ENCODE data around the gene MGLL. TPM values are rescaled to one million over a fixed set of nuclear protein-coding genes. Genes with fewer than 3 reads are reported as not detected.

Gene MGLL
- total and polyA plus RNA-seq, 8 donors: 8.6 to 318 (median 16.0) TPM

DNA sequence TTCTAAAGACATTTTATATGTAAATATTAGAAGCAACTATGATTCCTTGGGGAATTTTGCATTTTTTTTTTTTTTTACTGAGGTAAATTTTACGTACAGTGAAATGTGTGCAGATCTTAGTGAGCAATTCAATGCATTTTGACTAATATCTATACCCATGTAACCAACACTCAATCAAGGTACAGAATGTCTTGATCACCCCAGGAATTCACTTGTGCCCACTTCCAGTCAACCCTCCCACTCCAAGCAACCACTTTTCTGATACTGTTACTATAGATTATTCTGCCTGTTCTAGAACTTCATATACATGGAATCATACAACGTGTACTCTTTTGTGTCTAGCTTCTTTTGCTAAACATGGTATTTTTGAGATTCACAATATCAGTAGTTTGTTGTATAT lies 45.1 kb upstream of the MGLL start:
- no peak overlapping the region for H3K27ac ChIP-seq
- no peaks in the 10 kb centered on the region for H3K36me3 ChIP-seq
- intact Hi-C loops (cut with DNase I): no loop called here
- no peak for ATAC-seq
- no peaks in the 10 kb centered on the region for H3K27me3 ChIP-seq
- no peak for DNase-seq
- H3K4me1 ChIP-seq: no peaks in the 10 kb centered on the region
- no peak overlapping the region for H3K4me3 ChIP-seq
- TF ChIP-seq, protein P1, sequence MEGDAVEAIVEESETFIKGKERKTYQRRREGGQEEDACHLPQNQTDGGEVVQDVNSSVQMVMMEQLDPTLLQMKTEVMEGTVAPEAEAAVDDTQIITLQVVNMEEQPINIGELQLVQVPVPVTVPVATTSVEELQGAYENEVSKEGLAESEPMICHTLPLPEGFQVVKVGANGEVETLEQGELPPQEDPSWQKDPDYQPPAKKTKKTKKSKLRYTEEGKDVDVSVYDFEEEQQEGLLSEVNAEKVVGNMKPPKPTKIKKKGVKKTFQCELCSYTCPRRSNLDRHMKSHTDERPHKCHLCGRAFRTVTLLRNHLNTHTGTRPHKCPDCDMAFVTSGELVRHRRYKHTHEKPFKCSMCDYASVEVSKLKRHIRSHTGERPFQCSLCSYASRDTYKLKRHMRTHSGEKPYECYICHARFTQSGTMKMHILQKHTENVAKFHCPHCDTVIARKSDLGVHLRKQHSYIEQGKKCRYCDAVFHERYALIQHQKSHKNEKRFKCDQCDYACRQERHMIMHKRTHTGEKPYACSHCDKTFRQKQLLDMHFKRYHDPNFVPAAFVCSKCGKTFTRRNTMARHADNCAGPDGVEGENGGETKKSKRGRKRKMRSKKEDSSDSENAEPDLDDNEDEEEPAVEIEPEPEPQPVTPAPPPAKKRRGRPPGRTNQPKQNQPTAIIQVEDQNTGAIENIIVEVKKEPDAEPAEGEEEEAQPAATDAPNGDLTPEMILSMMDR (IDR thresholded peaks at IDR 0.05): no peak
- no peaks in the 10 kb centered on the region for H3K9me3 ChIP-seq

DNA sequence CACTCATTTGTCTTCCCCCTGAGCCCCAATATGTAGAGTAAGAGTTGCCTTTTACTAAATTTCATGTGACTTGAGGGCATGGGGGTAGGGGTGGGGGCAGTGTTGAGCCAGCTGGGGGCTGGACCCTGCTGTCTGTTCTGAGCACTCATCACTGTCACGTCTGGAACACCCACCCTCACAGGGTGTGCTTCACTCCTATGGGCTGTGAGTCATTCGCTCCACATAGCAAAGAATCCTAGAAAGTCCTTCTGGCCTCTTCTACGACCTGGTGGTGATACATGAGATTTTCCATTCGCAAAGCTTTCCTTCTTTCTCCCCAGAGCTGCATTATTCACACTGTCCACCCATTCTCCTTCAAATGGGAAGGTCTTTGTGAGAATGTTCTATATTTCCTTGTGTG lies 43.6 kb upstream of the MGLL start:
- Histone ChIP-seq H3K9me3 (no peaks in the 10 kb centered on the region), H3K4me1 (no peaks in the 10 kb centered on the region), H3K27me3 (no peaks in the 10 kb centered on the region), H3K36me3 (no peaks in the 10 kb centered on the region), H3K4me3 (no peak overlapping the region), H3K27ac (no peak overlapping the region)
- ATAC-seq (peak; percentile 62), DNase-seq (no peak)
- intact Hi-C loops (cut with DNase I): no loop called here
- TF ChIP-seq, protein P1 (IDR thresholded peaks at IDR 0.05): no peak

DNA sequence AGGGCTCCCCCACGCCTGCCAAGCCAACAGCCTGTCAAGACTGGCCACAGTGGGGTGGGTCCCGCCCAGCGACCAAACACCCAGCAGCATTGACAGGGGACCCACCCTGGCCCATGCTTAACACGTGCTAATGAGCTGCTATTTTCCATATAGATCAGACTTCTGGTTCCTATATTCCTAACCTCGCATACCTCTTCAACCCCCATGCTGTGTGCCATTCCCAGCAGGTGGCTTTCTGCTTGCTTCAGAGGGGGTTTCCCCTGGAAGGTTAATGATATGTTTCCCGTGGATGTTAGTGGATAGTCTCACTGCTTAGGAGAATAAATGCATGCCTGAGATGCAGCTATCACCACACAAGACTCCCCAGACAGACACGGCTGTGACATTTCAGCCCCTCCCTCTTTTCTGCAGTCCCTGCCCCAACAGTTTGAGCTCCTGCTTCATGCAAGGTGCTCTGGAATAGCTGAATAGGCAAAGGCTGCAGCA lies 37.9 kb upstream of the MGLL start:
- Histone ChIP-seq H3K9me3 (no peaks in the 10 kb centered on the region), H3K27me3 (no peaks in the 10 kb centered on the region), H3K27ac (no peak overlapping the region), H3K36me3 (no peaks in the 10 kb centered on the region), H3K4me1 (no peaks in the 10 kb centered on the region), H3K4me3 (no peak overlapping the region)
- intact Hi-C loops (cut with DNase I): no loop called here
- no peak for DNase-seq
- no peak for ATAC-seq
- TF ChIP-seq, protein P1 (IDR thresholded peaks at IDR 0.05): no peak

DNA sequence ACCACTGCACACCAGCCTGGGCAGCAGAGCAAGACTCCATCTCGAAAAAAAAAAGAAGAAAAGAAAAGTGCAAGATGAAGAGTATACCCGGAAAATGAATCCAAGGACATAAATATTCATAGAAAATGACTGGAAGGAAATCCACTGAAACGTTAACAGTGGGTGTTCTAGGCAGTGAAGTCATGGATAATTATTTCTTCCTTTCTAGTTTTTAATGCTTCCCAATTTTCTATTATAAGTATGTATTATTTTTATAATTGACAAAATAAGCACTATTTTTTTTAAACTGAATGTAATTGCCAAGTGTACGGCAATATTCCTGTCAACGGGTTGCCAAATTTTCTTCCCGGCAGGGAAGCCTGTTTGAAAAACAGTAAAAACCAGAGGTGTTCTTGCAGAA lies 37.4 kb upstream of the MGLL start:
- Histone ChIP-seq H3K27ac (no peak overlapping the region), H3K4me3 (no peak overlapping the region), H3K27me3 (no peaks in the 10 kb centered on the region), H3K4me1 (no peaks in the 10 kb centered on the region), H3K36me3 (no peaks in the 10 kb centered on the region), H3K9me3 (no peaks in the 10 kb centered on the region)
- TF ChIP-seq, protein P1 (IDR thresholded peaks at IDR 0.05): no peak
- intact Hi-C loops (cut with DNase I): no loop called here
- no peak for ATAC-seq
- DNase-seq: no peak

DNA sequence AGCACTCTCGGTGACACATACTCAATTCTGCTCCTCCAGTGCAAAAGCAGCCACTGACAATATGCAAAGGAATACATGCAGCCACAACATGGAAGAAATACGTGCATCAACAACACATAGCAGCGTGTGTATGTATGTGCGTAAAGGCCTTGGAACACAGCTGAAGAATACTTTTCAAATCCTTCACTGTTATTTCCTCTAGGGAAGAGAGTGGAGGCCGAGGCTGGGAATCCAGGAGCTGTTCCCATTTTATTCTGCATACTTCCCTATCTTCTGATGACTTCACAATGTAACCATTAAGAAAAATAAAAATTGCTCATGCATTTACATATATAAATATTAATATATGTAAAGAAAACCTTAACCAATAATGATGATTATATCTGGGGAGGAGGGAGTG lies 36.6 kb upstream of the MGLL start:
- no peaks in the 10 kb centered on the region for H3K9me3 ChIP-seq
- ATAC-seq: no peak
- H3K36me3 ChIP-seq: no peaks in the 10 kb centered on the region
- H3K27ac ChIP-seq: no peak overlapping the region
- H3K4me1 ChIP-seq: no peaks in the 10 kb centered on the region
- H3K27me3 ChIP-seq: no peaks in the 10 kb centered on the region
- H3K4me3 ChIP-seq: no peak overlapping the region
- TF ChIP-seq, protein P1 (IDR thresholded peaks at IDR 0.05): no peak
- intact Hi-C loops (cut with DNase I): no loop called here
- DNase-seq: no peak
